ENCODE measurements around the gene PDZD2. TPM values are rescaled to one million over a fixed set of nuclear protein-coding genes. Genes with fewer than 3 reads are reported as not detected.
"Not testable (repeated sequence)": the region's sequence is repeated elsewhere in the genome, so short reads cannot be mapped to it uniquely, and the experiment has no call there.

PDZD2 gene
- total RNA-seq, 2 experiments from 2014 or later = 1.3 to 1.8 TPM

- H3K27me3 Mint-ChIP-seq = no peaks in the 10 kb centered on the region
- no peaks in the 10 kb centered on the region for H3K36me3 Mint-ChIP-seq (ENCODE audit: low read depth)
- H3K9me3 Mint-ChIP-seq = no peaks in the 10 kb centered on the region
- no peak overlapping the region for H3K4me3 ChIP-seq (ENCODE audit: low read length)
- no peak overlapping the region for H3K4me3 Mint-ChIP-seq
- no peaks in the 10 kb centered on the region for H3K4me1 Mint-ChIP-seq (ENCODE audit: low read depth)
- ATAC-seq (ENCODE audit: poor library complexity) (no peak), DNase-seq (no peak)
- no peak overlapping the region for H3K27ac Mint-ChIP-seq
- intact Hi-C loops (cut with DNase I, micrococcal nuclease) = no loop called here
- no peak overlapping the region for H3K27ac ChIP-seq (ENCODE audit: low read depth in 1 of 2, low read length in 2 of 2)
- POLR2A ChIA-PET = no interaction called here
- no peaks in the 10 kb centered on the region for H3K9me3 ChIP-seq (ENCODE audit: control insufficient read depth in 1 of 2, insufficient read depth in 1 of 2, low read length in 2 of 2)
- CTCF ChIA-PET = no interaction called here
- no peaks in the 10 kb centered on the region for H3K27me3 ChIP-seq (ENCODE audit: control insufficient read depth in 1 of 2, insufficient read depth in 2 of 2, low read length in 2 of 2)
- H3K36me3 ChIP-seq (ENCODE audit: insufficient read depth, low read length) = no peaks in the 10 kb centered on the region
- H3K4me1 ChIP-seq (ENCODE audit: insufficient read depth, low read length) = no peaks in the 10 kb centered on the region
- TF ChIP-seq, protein P1, sequence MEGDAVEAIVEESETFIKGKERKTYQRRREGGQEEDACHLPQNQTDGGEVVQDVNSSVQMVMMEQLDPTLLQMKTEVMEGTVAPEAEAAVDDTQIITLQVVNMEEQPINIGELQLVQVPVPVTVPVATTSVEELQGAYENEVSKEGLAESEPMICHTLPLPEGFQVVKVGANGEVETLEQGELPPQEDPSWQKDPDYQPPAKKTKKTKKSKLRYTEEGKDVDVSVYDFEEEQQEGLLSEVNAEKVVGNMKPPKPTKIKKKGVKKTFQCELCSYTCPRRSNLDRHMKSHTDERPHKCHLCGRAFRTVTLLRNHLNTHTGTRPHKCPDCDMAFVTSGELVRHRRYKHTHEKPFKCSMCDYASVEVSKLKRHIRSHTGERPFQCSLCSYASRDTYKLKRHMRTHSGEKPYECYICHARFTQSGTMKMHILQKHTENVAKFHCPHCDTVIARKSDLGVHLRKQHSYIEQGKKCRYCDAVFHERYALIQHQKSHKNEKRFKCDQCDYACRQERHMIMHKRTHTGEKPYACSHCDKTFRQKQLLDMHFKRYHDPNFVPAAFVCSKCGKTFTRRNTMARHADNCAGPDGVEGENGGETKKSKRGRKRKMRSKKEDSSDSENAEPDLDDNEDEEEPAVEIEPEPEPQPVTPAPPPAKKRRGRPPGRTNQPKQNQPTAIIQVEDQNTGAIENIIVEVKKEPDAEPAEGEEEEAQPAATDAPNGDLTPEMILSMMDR (IDR thresholded peaks at IDR 0.05) = no peak
These were observed 369.8 kb downstream of the PDZD2 start for GRCh38 chr5:32008746-32009145.

GRCh38 chr5:32013658-32014057 lies 374.7 kb downstream of the PDZD2 start:
- Mint-ChIP-seq H3K4me3 (no peak overlapping the region), H3K9me3 (no peaks in the 10 kb centered on the region), H3K27me3 (no peaks in the 10 kb centered on the region), H3K27ac (no peak overlapping the region), H3K4me1 (ENCODE audit: low read depth) (peaks cover 13% of the 10 kb centered on the region), H3K36me3 (ENCODE audit: low read depth) (no peaks in the 10 kb centered on the region)
- Histone ChIP-seq H3K9me3 (ENCODE audit: control insufficient read depth in 1 of 2, insufficient read depth in 1 of 2, low read length in 2 of 2) (no peaks in the 10 kb centered on the region), H3K4me3 (ENCODE audit: low read length) (no peak overlapping the region), H3K4me1 (ENCODE audit: insufficient read depth, low read length) (no peaks in the 10 kb centered on the region), H3K27me3 (ENCODE audit: control insufficient read depth in 1 of 2, insufficient read depth in 2 of 2, low read length in 2 of 2) (no peaks in the 10 kb centered on the region), H3K27ac (ENCODE audit: low read depth in 1 of 2, low read length in 2 of 2) (no peak overlapping the region), H3K36me3 (ENCODE audit: insufficient read depth, low read length) (no peaks in the 10 kb centered on the region)
- TF ChIP-seq, protein P1 (IDR thresholded peaks at IDR 0.05) = no peak
- ChIA-PET CTCF (no interaction called here), POLR2A (no interaction called here)
- no peak for ATAC-seq (ENCODE audit: poor library complexity)
- DNase-seq = no peak
- intact Hi-C loops (cut with DNase I, micrococcal nuclease) = no loop called here

- ChIA-PET POLR2A (no interaction called here), CTCF (no interaction called here)
- Histone ChIP-seq H3K4me3 (ENCODE audit: low read length) (no peak overlapping the region), H3K9me3 (ENCODE audit: control insufficient read depth in 1 of 2, insufficient read depth in 1 of 2, low read length in 2 of 2) (no peaks in the 10 kb centered on the region), H3K4me1 (ENCODE audit: insufficient read depth, low read length) (no peaks in the 10 kb centered on the region), H3K36me3 (ENCODE audit: insufficient read depth, low read length) (no peaks in the 10 kb centered on the region), H3K27ac (ENCODE audit: low read depth in 1 of 2, low read length in 2 of 2) (no peak overlapping the region), H3K27me3 (ENCODE audit: control insufficient read depth in 1 of 2, insufficient read depth in 2 of 2, low read length in 2 of 2) (no peaks in the 10 kb centered on the region)
- TF ChIP-seq, protein P1 (IDR thresholded peaks at IDR 0.05) = no peak
- intact Hi-C loops (cut with DNase I, micrococcal nuclease) = no loop called here
- H3K4me3 Mint-ChIP-seq = no peak overlapping the region
- no peaks in the 10 kb centered on the region for H3K9me3 Mint-ChIP-seq
- DNase-seq (no peak), ATAC-seq (ENCODE audit: poor library complexity) (no peak)
- H3K4me1 Mint-ChIP-seq (ENCODE audit: low read depth) = peaks cover 15% of the 10 kb centered on the region
- H3K27ac Mint-ChIP-seq = no peak overlapping the region
- no peaks in the 10 kb centered on the region for H3K36me3 Mint-ChIP-seq (ENCODE audit: low read depth)
- no peaks in the 10 kb centered on the region for H3K27me3 Mint-ChIP-seq
These were observed 375.3 kb downstream of the PDZD2 start for GRCh38 chr5:32014096-32014745.

- CTCF ChIA-PET = interaction anchor here (0.7 kb wide), 1 partner anchor 17 kb away, joined by 3 read pairs; no protein-coding TSS in a partner anchor
- H3K27ac Mint-ChIP-seq = not testable (repeated sequence)
These were observed 376.3 kb downstream of the PDZD2 start for GRCh38 chr5:32015262-32015661.

More at GRCh38 chr5:32015262-32015661, 376.3 kb downstream of the PDZD2 start:
- H3K36me3 Mint-ChIP-seq (ENCODE audit: low read depth); H3K4me1 ChIP-seq (ENCODE audit: insufficient read depth, low read length); DNase-seq; POLR2A ChIA-PET; intact Hi-C loops (cut with DNase I, micrococcal nuclease); ATAC-seq (ENCODE audit: poor library complexity); H3K9me3 Mint-ChIP-seq; H3K36me3 ChIP-seq (ENCODE audit: insufficient read depth, low read length); H3K4me3 Mint-ChIP-seq; H3K4me3 ChIP-seq (ENCODE audit: low read length); H3K27ac ChIP-seq (ENCODE audit: low read depth in 1 of 2, low read length in 2 of 2); H3K27me3 Mint-ChIP-seq; H3K9me3 ChIP-seq (ENCODE audit: control insufficient read depth in 1 of 2, insufficient read depth in 1 of 2, low read length in 2 of 2); H3K27me3 ChIP-seq (ENCODE audit: control insufficient read depth in 1 of 2, insufficient read depth in 2 of 2, low read length in 2 of 2): not testable (repeated sequence)
- peaks cover 19% of the 10 kb centered on the region for H3K4me1 Mint-ChIP-seq (ENCODE audit: low read depth)
